GM21576 (cell line): ENCODE results near the gene DEFB127.
"Not testable (repeated sequence)": the region's sequence is repeated elsewhere in the genome, so short reads cannot be mapped to it uniquely, and the experiment has no call there.

ENCODE experiments used
- ATAC-seq: cut with Tn5 transposase; IDR thresholded peaks from one replicate; pipeline ENCODE4 v1.9.1; 2021; ENCODE audit warnings: mild to moderate bottlenecking, moderate library complexity; ENCODE audit not compliant: unreplicated experiment

DEFB127 gene, protein sequence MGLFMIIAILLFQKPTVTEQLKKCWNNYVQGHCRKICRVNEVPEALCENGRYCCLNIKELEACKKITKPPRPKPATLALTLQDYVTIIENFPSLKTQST

DNA sequence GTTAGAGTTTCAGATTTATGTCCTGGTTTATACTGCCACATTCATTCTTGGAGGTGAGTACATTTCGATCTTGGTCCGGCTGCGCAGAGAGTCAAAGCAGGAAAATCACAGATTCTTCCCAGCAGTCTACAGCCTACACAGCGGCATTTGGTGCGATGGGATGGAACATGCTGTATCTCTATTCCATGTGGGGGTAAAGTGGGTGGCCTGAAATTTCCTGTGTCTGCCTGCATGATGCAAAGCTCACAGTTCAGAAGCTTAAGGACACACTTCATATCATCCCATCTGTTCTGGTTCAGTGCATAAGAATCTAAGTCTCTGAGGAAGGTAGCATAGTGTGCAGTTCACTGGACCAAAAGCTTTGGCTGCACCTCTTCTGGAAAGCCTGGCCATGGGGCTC, at the start of gene DEFB127:
DEFB127 (plus strand) TSS at position 301 of the 400 bp plus-strand sequence; CDS start at position 392, 91 bp downstream.
- ATAC-seq = no peak

DNA sequence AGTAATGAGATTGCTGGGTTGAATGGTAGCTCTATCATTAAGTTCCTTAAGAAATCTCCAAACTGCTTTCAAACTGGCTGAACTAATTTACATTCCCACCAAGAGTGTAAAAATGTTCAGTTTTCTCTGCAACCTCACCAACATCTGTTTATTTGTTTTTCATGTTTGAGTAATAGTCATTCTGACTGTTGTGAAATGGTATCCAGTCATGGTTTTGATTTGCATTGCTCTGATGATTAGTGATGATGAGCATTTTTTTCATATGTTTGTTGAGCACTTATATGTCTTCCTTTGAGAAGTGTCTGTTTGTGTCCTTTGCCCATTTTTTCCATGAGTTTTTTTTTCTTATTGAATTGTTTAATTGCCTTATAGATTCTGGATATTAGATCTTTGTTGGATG, 44.9 kb upstream of the DEFB127 start:
- ATAC-seq = no peak

DNA sequence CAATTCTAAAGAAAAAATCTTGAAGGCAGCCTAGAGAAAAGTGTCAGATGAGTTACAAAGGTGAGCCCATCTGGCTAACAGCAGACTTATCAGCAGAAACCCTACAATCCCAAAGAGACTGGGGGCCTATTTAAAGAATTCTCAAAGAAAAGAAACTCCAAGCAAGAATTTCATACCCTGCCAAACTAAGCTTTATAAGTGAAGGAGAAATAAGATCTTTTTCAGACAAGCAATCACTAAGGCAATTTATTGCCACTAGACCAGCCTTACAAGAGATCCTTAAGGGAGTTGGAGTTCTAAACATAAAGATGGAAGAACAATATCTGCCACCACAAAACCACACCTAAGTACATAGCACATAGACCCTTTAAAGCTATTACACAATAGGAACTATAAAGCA, 39.7 kb upstream of the DEFB127 start:
- ATAC-seq = no peak

DNA sequence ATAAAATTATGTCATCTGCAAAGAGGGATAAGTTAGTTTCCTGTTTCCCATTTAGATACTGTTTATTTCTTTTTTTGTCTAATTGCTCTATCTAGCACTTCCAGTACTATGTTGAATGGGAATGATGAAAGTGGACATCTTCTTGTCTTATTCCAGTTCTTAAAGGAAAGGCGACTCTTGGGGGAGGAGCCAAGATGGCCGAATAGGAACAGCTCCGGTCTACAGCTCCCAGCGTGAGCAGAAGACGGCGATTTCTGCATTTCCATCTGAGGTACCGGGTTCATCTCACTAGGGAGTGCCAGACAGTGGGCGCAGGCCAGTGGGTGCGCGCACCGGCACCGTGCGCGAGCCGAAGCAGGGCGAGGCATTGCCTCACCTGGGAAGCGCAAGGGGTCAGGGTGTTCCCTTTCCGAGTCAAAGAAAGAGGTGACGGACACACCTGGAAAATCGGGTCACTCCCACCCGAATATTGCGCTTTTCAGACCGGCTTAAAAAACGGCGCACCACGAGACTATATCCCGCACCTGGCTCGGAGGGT, 27.4 kb upstream of the DEFB127 start:
- not testable (repeated sequence) for ATAC-seq

DNA sequence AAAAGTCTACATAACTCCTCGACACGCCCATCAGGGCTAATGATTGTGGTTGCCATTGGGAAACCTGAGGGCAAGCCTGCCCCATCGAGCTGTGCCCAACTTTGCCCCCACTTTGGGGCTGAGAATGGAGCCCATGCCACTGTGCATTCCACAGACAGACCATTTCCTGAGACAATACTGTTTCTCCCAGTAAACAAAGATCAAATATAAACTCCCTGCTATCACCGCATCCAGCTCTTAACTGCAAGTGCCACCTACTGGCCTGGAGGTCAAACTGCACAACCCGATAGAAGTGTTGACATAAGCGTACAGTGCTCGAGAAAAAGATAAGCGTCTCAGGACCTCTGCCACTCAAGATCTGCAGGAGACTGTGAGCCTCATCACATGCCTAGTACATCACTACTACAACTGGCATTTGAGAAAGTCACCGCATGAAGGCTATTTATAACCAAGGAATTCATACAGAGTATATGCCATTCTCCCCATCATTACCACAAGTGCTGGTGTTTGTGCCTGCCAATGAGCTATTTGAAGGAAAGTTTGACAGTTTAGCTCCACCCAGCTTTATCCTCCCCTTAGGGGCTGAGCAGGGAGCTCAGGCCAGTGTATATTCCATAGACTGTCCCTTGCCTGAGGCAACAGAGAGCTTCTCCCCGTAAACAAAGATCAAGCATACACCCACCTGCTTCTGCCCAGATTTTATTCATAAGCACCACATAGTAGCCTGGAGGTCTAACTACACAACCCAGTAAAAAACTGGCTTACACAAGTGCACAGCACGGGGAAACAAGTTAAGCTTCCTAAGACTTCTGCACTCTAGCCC, 19.4 kb upstream of the DEFB127 start:
- no peak for ATAC-seq

DNA sequence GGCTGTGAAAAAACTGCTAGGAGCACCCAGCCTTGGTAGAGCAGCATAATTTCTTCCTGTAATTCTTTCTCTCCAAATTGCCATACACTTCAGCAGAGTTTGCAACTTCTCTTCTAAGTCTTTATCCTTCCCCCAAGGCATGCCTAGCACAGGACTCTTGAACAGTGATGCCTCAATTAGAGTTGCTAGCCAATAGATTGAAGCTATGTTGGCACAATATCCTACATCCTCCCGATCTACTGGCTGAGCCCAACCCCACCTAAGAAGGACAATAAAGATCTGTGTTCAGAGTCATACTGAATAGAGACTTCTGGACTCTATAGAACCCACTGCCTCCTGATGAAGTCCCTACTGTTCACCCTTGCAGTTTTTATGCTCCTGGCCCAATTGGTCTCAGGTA, 15.0 kb upstream of the DEFB127 start, which contains the start of gene DEFB126:
DEFB126 (plus strand) TSS at position 301 of the 400 bp plus-strand sequence; CDS start at position 340, 39 bp downstream.
- ATAC-seq = no peak

DNA sequence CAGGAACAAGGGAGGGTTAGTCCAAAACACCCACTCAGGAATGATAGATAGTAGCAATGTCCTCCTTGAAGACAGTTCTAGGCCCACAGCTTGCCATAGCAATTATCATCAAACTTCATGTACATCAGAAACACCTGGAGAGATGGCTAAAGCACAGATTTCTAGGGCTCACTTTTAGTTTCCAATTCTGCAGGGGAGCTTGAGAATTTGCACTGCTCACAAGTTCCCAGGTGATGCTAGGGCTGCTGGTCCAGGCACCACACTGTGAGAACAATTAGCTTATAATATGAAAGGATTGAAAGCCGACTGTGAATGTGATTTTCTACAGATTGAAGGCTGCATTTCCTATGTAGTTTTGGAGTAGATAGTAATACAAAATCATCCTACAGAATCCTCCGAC, 11.4 kb upstream of the DEFB127 start:
- no peak for ATAC-seq

DNA sequence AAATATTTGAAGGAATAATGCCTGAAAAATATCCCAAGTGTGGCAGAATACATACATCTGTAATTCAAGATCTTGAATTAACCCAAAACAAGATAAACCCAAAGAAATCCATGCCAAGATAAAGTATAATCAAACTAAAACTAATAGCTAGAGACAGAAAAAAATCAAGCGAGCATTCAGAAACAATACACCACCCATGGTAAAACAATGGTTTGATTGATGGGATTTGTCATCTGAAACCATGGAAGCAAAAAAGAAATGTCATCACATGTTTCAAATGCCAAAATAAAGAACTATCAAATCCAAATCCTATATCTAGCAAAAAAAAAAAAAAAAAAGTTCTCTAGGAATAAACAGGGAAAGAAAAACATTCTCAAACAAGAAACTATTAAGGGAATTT, 5.1 kb upstream of the DEFB127 start:
- no peak for ATAC-seq

DNA sequence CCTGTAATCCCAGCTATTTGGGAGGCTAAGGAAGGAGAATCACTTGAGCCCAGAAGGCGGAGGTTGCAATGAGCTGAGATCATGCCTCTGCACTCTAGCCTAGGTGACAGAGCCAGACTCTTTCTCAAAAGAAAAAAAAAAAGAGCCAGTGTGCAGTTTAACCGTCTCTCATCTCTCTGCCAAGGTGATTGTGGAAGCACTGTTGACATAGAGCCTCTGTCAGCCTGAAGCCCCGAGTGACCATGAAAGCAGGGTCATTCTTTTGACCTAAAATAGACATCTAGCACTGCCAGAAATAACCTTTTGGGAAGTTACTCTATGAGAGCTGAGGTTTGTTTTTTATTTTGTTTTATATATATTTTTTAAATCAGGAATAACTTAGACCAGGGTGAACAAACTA, 7.4 kb downstream of the DEFB127 start:
- no peak for ATAC-seq

DNA sequence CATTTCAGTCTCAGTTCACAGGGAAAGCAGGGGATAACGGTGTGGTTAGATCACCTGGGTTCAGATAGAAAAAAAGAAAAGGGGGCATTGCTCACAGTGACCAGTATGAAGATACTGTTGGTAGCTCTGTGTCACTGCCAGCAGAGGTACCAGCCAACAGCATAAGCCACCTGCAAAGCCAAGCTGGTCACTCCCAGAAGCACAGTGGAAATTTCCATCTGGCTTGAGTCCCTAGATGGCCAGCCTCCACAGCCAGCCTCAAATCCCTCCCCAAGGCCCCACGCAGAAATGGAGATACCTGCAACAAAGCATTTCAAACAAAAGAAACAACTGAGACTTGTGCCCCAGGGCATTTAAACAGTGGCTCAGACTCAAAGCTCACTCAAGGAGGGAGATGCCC, 11.6 kb downstream of the DEFB127 start:
- no peak for ATAC-seq

DNA sequence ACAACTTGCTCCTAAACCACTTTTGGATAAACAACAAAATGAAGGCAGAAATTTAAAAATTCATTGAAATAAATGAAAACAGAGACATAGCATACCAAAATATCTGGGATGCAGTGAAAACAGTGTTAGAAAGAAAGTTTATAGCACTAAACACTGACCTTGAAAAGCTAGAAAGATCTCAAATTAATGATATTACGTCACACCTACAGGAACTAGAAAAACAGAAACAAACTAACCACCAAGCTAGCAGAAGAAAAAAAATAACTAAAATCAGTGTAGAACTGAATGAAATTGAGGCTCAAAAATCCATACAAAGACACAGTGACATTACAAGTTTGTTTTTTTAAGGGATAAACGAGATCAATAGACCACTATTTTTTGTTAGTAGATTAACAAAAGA, 27.0 kb downstream of the DEFB127 start:
- ATAC-seq = no peak

DNA sequence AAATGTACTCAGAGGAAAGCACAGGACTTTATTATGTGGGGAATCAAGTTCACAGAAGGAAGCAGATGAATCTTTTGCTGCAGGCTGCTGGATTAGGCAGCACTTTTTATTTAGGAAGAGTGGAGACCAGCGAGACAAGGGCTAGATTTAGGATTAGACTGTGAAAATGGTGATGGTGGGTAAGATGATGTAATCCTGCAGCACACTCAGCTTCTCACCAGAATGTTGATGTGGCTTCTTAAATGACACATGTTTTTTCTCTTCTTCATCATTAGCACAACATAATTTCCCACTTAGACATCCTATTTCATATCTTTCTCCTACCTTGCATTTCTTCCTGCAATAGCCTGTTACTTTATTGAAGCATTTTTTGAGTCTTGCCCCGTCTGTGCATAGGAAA, 30.5 kb downstream of the DEFB127 start:
- ATAC-seq = no peak

DNA sequence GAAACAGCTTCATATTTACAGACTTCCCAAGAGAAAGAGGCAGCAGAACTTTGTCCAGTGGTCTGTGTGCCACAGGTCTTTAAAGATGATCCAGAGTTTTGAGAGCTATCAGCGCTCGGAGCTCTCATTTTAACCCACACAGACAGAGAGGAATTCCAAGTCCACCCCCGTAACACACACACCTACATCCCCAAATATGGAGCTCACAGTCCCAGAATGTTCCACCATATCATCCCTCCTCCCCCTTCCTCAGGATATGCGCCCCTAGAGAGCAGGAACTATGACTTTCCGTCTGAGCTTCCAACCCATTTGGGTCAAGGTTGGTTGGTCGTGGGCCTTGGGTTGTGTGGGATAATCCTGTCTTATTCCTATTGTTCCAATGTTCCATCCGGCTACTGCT, 32.4 kb downstream of the DEFB127 start, which contains the start of gene DEFB128:
DEFB128 (minus strand) TSS at position 101 of the 400 bp plus-strand sequence; CDS start at position 13, 88 bp downstream.
- ATAC-seq = no peak

DNA sequence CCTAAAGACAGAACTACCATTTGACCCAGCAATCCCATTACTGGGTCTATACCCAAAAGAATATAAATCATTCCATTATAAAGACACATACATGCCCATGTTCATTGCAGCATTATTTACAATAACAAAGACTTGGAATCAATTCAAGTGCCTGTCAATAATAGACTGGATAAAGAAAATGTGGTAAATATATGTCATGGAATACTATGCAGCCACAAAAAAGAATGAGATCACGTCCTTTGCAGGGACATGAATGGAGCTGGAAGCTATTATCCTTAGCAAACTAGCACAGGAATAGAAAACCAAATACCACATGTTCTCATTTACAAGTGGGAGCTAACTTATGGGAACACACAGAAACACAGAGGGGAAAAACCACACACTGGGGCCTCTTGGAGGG, 41.0 kb downstream of the DEFB127 start:
- no peak for ATAC-seq

DNA sequence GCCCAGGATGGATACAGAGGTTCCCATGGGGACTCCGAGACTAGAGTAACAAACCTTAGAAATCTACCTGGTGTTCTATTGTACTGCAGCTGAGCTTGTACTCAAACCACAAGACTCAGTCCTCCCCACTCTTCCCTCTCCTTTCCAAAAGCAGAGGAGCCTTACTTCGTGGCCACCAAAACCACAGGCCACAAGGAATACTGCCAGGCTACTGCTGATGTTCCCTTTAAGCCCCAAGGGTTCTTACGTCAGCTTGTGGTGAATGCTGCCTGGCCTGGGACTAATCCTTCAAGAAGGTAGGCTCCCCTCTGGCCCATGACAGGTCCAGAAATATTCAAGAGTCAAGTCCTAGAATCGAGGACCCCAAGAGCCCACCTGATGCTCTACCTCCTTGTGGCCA, 42.7 kb downstream of the DEFB127 start:
- no peak for ATAC-seq

DNA sequence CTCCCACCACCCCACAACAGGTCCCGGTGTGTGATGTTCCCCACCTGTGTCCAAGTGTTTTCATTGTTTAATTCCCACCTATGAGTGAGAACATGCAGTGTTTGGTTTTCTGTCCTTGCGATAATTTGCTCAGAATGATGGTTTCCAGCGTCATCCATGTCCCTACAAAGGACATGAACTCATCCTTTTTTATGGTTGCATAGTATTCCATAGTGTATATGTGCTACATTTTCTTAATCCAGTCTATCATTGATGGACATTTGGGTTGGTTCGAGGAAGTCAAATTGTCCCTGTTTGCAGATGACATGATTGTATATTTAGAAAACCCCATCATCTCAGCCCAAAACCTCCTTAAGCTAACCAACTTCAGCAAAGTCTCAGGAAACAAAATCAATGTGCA, 46.4 kb downstream of the DEFB127 start:
- ATAC-seq = not testable (repeated sequence)
